IMR-90 (cell line): ENCODE measurements around the gene RANGRF. TPM values are rescaled to one million over a fixed set of nuclear protein-coding genes. Genes with fewer than 3 reads are reported as not detected.

ENCODE experiments used
- ATAC-seq: fragments of 200-7000 bp; cut with Tn5 transposase; 2 replicates; pipeline ENCODE4 v1.9.1; 2020; ENCODE audit warnings: low read depth, mild to moderate bottlenecking, moderate library complexity
- BruUV-seq: library from RNA; stranded (reverse); fragments of 400-500 nt; replicated peaks from 2 replicates; lab custom pipeline; 2021; lab: Mats Ljungman, UMichigan
- CTCF ChIA-PET: fragments of 300-600 bp; formaldehyde crosslinking; extraction: SDS; loops from one replicate; lab custom pipeline; 2021; ENCODE audit warnings: antibody characterized with exemption; lab: Yijun Ruan, JAX
- POLR2A ChIA-PET: fragments of 300-600 bp; sonication (Branson Sonifier 250); formaldehyde crosslinking; loops from one replicate; lab custom pipeline; 2022; ENCODE audit warnings: antibody characterized with exemption; ENCODE audit not compliant: unreplicated experiment; lab: Charles Lee
- DNase-seq: peaks from one replicate; pipeline ENCODE4 v3.0.0; 2013
- H2AFZ ChIP-seq: replicated peaks from 2 replicates; pipeline ENCODE3; 2013; ENCODE audit warnings: low read length, mild to moderate bottlenecking; ENCODE audit not compliant: poor library complexity
- H2AK5ac ChIP-seq: 2 replicates; pipeline ENCODE4 v1.6.1; 2013; ENCODE audit warnings: low read depth, low read length, inconsistent platforms
- H2AK9ac ChIP-seq: replicated peaks from 2 replicates; pipeline ENCODE3; 2013; ENCODE audit warnings: mild to moderate bottlenecking, low read depth, low read length, moderate library complexity; ENCODE audit not compliant: poor library complexity
- H2BK120ac ChIP-seq: 2 replicates; pipeline ENCODE4 v1.6.1; 2013; ENCODE audit warnings: low read depth, low read length, inconsistent platforms
- H2BK15ac ChIP-seq: 3 replicates; pipeline ENCODE4 v1.6.1; 2013; ENCODE audit warnings: low read depth, low read length, inconsistent platforms
- H2BK20ac ChIP-seq: 2 replicates; pipeline ENCODE4 v1.6.1; 2013; ENCODE audit warnings: low read depth, mild to moderate bottlenecking, inconsistent platforms, low read length, moderate library complexity
- H2BK5ac ChIP-seq: 2 replicates; pipeline ENCODE4 v1.6.1; 2013; ENCODE audit warnings: mild to moderate bottlenecking, low read depth, low read length, inconsistent platforms; ENCODE audit not compliant: poor library complexity, severe bottlenecking
- H3K14ac ChIP-seq: replicated peaks from 2 replicates; pipeline ENCODE4 v1.6.1; 2013; ENCODE audit warnings: low read depth, low read length, inconsistent platforms
- H3K18ac ChIP-seq: 2 replicates; pipeline ENCODE4 v1.6.1; 2013; ENCODE audit warnings: low read depth, low read length, control low read depth
- H3K23ac ChIP-seq: 2 replicates; pipeline ENCODE4 v1.6.1; 2013; ENCODE audit warnings: low read depth, low read length, inconsistent platforms
- H3K27ac ChIP-seq: 2 replicates; pipeline ENCODE4 v1.5.1; 2013; ENCODE audit warnings: mild to moderate bottlenecking, control low read depth, low read length; ENCODE audit not compliant: insufficient read depth
- H3K27me3 ChIP-seq: 2 replicates; pipeline ENCODE4 v1.6.1; 2013; ENCODE audit warnings: low read length; ENCODE audit not compliant: control insufficient read depth, insufficient read depth
- H3K36me3 ChIP-seq: 2 replicates; pipeline ENCODE4 v1.6.1; 2013; ENCODE audit warnings: low read length, mixed read lengths; ENCODE audit not compliant: control insufficient read depth, insufficient read depth
- H3K4ac ChIP-seq: 2 replicates; pipeline ENCODE4 v1.6.1; 2013; ENCODE audit warnings: low read depth, low read length, inconsistent platforms
- H3K4me1 ChIP-seq: 2 replicates; pipeline ENCODE4 v1.6.1; 2013; ENCODE audit warnings: low read length, mixed read lengths; ENCODE audit not compliant: control insufficient read depth, insufficient read depth
- H3K4me2 ChIP-seq: 2 replicates; pipeline ENCODE4 v1.6.1; 2013; ENCODE audit warnings: low read depth, mild to moderate bottlenecking, control low read depth, low read length, moderate library complexity
- H3K4me3 ChIP-seq: 2 replicates; pipeline ENCODE4 v1.5.1; 2013; ENCODE audit warnings: low read depth, mild to moderate bottlenecking, control low read depth, low read length, moderate library complexity; ENCODE audit not compliant: insufficient read depth
- H3K56ac ChIP-seq: 2 replicates; pipeline ENCODE4 v1.6.1; 2013; ENCODE audit warnings: low read length, inconsistent platforms; ENCODE audit not compliant: insufficient read depth; ENCODE audit errors: extremely low read depth
- H3K79me1 ChIP-seq, 2 experiments: 2 replicates each; pipeline ENCODE4 v1.6.1; 2013; ENCODE audit warnings: low read length in 2 of 2, inconsistent platforms in 1 of 2, low read depth in 1 of 2
- H3K9ac ChIP-seq: 2 replicates; pipeline ENCODE4 v1.6.1; 2013; ENCODE audit warnings: low read depth, low read length, control low read depth
- H3K9me1 ChIP-seq: 2 replicates; pipeline ENCODE4 v1.6.1; 2013; ENCODE audit warnings: low read length, inconsistent platforms; ENCODE audit not compliant: insufficient read depth
- H3K9me3 ChIP-seq: 2 replicates; pipeline ENCODE4 v1.6.1; 2013; ENCODE audit warnings: low read length; ENCODE audit not compliant: control insufficient read depth, insufficient read depth
- H4K20me1 ChIP-seq: 2 replicates; pipeline ENCODE4 v1.6.1; 2013; ENCODE audit warnings: low read length, inconsistent platforms; ENCODE audit not compliant: insufficient read depth
- H4K5ac ChIP-seq: 2 replicates; pipeline ENCODE4 v1.6.1; 2013; ENCODE audit warnings: mild to moderate bottlenecking, low read depth, low read length, control low read depth
- H4K8ac ChIP-seq, 2 experiments: 2 replicates each; pipeline ENCODE4 v1.6.1; 2013; ENCODE audit warnings: low read depth in 2 of 2, low read length in 2 of 2, control low read depth in 1 of 2, inconsistent platforms in 1 of 2
- H4K91ac ChIP-seq: 2 replicates; pipeline ENCODE4 v1.6.1; 2013; ENCODE audit warnings: low read depth, low read length, inconsistent platforms; ENCODE audit not compliant: insufficient read depth
- BHLHE40 ChIP-seq: fragments of 150-350 bp; IDR thresholded peaks from 2 replicates; pipeline ENCODE4 v1.6.1; 2016; ENCODE audit warnings: mild to moderate bottlenecking, low read depth, low read length
- CEBPB ChIP-seq: IDR thresholded peaks from 2 replicates; pipeline ENCODE4 v1.6.1; 2012; ENCODE audit warnings: low read depth, low read length, improper control_type of control experiment
- CHD1 ChIP-seq: IDR thresholded peaks from 2 replicates; pipeline ENCODE4 v1.6.1; 2012; ENCODE audit warnings: low read depth, low read length, improper control_type of control experiment
- FOS ChIP-seq: fragments of 150-350 bp; IDR thresholded peaks from 2 replicates; pipeline ENCODE4 v1.6.1; 2016; ENCODE audit warnings: low read depth, low read length
- MAFK ChIP-seq: IDR thresholded peaks from 2 replicates; pipeline ENCODE4 v1.6.1; 2012; ENCODE audit warnings: low read depth, low read length, improper control_type of control experiment
- MAZ ChIP-seq: IDR thresholded peaks from 2 replicates; pipeline ENCODE4 v1.6.1; 2012; ENCODE audit warnings: low read depth, mild to moderate bottlenecking, low read length, improper control_type of control experiment, moderate library complexity, borderline replicate concordance
- NFE2L2 ChIP-seq: fragments of 150-350 bp; IDR thresholded peaks from 2 replicates; pipeline ENCODE4 v1.6.1; 2016; ENCODE audit warnings: low read depth, mild to moderate bottlenecking, low read length
- RAD21 ChIP-seq: IDR thresholded peaks from 2 replicates; pipeline ENCODE4 v1.6.1; 2012; ENCODE audit warnings: low read length, improper control_type of control experiment
- RFX5 ChIP-seq: IDR thresholded peaks from 2 replicates; pipeline ENCODE4 v1.8.0; 2012; ENCODE audit warnings: low read depth, mild to moderate bottlenecking, low read length, moderate library complexity
- WGBS, 2 experiments: methylation state at CpG; one replicate each; pipeline versions ENCODE4 v1.1.5 to v1.1.7; 2013; ENCODE audit warnings: missing lambda C conversion rate in 2 of 2; ENCODE audit not compliant: insufficient read length in 1 of 2; ENCODE audit errors: extremely low coverage in 2 of 2; 5-methylcytosine and 5-hydroxymethylcytosine counted together
- dilution Hi-C: fragments of 300-500 bp; cut with HindIII; formaldehyde crosslinking; loops from one replicate; pipeline ENCODE4 v1.14.3; 2018; ENCODE audit warnings: low sequenced_read_pairs; ENCODE audit not compliant: unreplicated experiment
- in situ Hi-C: fragments of 300-500 bp; cut with MboI; formaldehyde crosslinking; loops from 3 replicates; pipeline ENCODE4 v1.14.3; 2019; ENCODE audit warnings: low sequenced_read_pairs, inconsistent platforms, mixed read lengths
- intact Hi-C: fragments of 100-400 bp; cut with micrococcal nuclease; formaldehyde crosslinking; loops from 2 replicates; pipeline ENCODE4 v1.10.0; 2022
- polyA plus RNA-seq, 3 experiments: library from polyadenylated mRNA; depleted of rRNA; stranded (reverse); fragments of >200 nt; gene quantifications; 2 replicates each; pipeline ENCODE4 v1.2.3, GENCODE V29; 2012; ENCODE audit warnings: low replicate concordance in 1 of 3
- total RNA-seq: library from RNA; depleted of rRNA; stranded (reverse); fragments of >200 nt; gene quantifications from 2 replicates; pipeline ENCODE4 v1.2.3, GENCODE V29; 2012
- TF ChIP-seq, protein P1 (sequence below): conservative IDR thresholded peaks from 2 replicates; pipeline ENCODE4 v1.5.1; 2012; ENCODE audit warnings: mild to moderate bottlenecking, low read depth, low read length, improper control_type of control experiment
- TF ChIP-seq, protein P2 (sequence below): fragments of 150-350 bp; IDR thresholded peaks from 2 replicates; pipeline ENCODE4 v1.6.1; 2016; ENCODE audit warnings: low read depth, mild to moderate bottlenecking, low read length, moderate library complexity, borderline replicate concordance

The RANGRF gene
- total and polyA plus RNA-seq, 2 of the 4 experiments (the other 2 are of a cell fraction): 19.5 to 36.6 TPM

DNA sequence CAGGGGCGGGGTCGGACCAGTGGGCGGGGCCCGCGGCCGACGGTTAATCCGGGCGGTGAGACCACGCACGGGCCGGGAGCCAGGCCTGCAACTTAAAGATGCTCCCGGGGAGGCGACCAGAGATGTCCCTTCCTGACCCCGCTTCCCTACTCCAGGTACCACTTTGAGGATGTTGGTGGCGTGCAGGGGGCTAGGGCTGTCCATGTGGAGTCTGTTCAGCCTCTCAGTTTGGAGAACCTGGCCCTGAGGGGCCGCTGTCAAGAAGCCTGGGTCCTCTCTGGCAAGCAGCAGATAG, 580 bp downstream of the RANGRF start:
- ChIA-PET CTCF (interaction anchor here (0.6 kb wide), 1 partner anchor 41 kb away, joined by 3 read pairs; the partner anchor contains the start of gene CTC1), POLR2A (no interaction called here)
- TF ChIP-seq CHD1: no peak
- TF ChIP-seq CEBPB: no peak
- no peak for TF ChIP-seq BHLHE40
- TF ChIP-seq NFE2L2: no peak
- TF ChIP-seq, protein P1, sequence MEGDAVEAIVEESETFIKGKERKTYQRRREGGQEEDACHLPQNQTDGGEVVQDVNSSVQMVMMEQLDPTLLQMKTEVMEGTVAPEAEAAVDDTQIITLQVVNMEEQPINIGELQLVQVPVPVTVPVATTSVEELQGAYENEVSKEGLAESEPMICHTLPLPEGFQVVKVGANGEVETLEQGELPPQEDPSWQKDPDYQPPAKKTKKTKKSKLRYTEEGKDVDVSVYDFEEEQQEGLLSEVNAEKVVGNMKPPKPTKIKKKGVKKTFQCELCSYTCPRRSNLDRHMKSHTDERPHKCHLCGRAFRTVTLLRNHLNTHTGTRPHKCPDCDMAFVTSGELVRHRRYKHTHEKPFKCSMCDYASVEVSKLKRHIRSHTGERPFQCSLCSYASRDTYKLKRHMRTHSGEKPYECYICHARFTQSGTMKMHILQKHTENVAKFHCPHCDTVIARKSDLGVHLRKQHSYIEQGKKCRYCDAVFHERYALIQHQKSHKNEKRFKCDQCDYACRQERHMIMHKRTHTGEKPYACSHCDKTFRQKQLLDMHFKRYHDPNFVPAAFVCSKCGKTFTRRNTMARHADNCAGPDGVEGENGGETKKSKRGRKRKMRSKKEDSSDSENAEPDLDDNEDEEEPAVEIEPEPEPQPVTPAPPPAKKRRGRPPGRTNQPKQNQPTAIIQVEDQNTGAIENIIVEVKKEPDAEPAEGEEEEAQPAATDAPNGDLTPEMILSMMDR: no peak
- TF ChIP-seq MAZ: no peak
- TF ChIP-seq MAFK: no peak
- TF ChIP-seq RFX5: no peak
- TF ChIP-seq FOS: no peak
- TF ChIP-seq RAD21: no peak
- TF ChIP-seq, protein P2, sequence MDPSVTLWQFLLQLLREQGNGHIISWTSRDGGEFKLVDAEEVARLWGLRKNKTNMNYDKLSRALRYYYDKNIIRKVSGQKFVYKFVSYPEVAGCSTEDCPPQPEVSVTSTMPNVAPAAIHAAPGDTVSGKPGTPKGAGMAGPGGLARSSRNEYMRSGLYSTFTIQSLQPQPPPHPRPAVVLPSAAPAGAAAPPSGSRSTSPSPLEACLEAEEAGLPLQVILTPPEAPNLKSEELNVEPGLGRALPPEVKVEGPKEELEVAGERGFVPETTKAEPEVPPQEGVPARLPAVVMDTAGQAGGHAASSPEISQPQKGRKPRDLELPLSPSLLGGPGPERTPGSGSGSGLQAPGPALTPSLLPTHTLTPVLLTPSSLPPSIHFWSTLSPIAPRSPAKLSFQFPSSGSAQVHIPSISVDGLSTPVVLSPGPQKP: no peak
- peak overlapping the region; percentile 71 for H3K9ac ChIP-seq
- dilution Hi-C loops: no loop called here
- peak overlapping the region; percentile 45; the same call in 1 of the 2 replicates for H3K56ac ChIP-seq
- 0 out of 3 replicates have a peak overlapping the region, but pooled peaks have one; percentile 35 for H2BK15ac ChIP-seq
- H3K79me1 ChIP-seq: peaks cover 16 to 33% of the 10 kb centered on the region in 2 experiments
- H3K4ac ChIP-seq: peak overlapping the region; percentile 90
- peak overlapping the region; percentile 76 for H3K23ac ChIP-seq
- peak overlapping the region; percentile 85 for H2AK9ac ChIP-seq
- peaks cover 10% of the 10 kb centered on the region; the same call in 1 of the 2 replicates for H3K4me1 ChIP-seq
- peak overlapping the region; percentile 98 for H3K4me3 ChIP-seq
- H4K91ac ChIP-seq: peak overlapping the region; percentile 67
- H3K36me3 ChIP-seq: no peaks in the 10 kb centered on the region
- intact Hi-C loops: loop anchor here (5.0 kb wide), 1 partner anchor 42 kb away; the partner anchor contains the start of genes CTC1 and PFAS
- H3K4me2 ChIP-seq: peak overlapping the region; percentile 90
- peak overlapping the region; percentile 34 for H3K18ac ChIP-seq
- no CpG with 5 or more reads among the region's 17 CpGs for WGBS, 2 experiments
- H4K8ac ChIP-seq: peak overlapping the region; percentile 67 to 85; a peak in 3 of 4 replicates
- DNase-seq: no peak
- H3K9me1 ChIP-seq: peaks cover 19% of the 10 kb centered on the region
- 0 out of 2 replicates have a peak, but pooled peaks cover 2% of the 10 kb centered on the region for H4K20me1 ChIP-seq
- in situ Hi-C loops: no loop called here
- peak overlapping the region; percentile 41; the same call in 1 of the 2 replicates for H4K5ac ChIP-seq
- peak overlapping the region; percentile 74 for H3K27ac ChIP-seq
- peak overlapping the region; percentile 53 for H2BK120ac ChIP-seq
- BruUV-seq: TSS peak; percentile 50
- ATAC-seq: no peak
- peak overlapping the region; percentile 33 for H2BK5ac ChIP-seq
- no peaks in the 10 kb centered on the region for H3K9me3 ChIP-seq
- peak overlapping the region; percentile 69; the same call in 1 of the 2 replicates for H2AK5ac ChIP-seq
- no peaks in the 10 kb centered on the region for H3K27me3 ChIP-seq
- peak overlapping the region; percentile 97 for H3K14ac ChIP-seq
- H2BK20ac ChIP-seq: 0 out of 2 replicates have a peak overlapping the region, but pooled peaks have one; percentile 17
- H2AFZ ChIP-seq: peak overlapping the region; percentile 99
